HG02798 (cell line): ENCODE measurements around the gene PTPRF.
"Not testable (repeated sequence)": the region's sequence is repeated elsewhere in the genome, so short reads cannot be mapped to it uniquely, and the experiment has no call there.

Experiments used
- ATAC-seq: cut with Tn5 transposase; IDR thresholded peaks from one replicate; pipeline ENCODE4 v1.9.1; 2021; ENCODE audit warnings: mild to moderate bottlenecking; ENCODE audit not compliant: unreplicated experiment, poor library complexity

Gene PTPRF

DNA sequence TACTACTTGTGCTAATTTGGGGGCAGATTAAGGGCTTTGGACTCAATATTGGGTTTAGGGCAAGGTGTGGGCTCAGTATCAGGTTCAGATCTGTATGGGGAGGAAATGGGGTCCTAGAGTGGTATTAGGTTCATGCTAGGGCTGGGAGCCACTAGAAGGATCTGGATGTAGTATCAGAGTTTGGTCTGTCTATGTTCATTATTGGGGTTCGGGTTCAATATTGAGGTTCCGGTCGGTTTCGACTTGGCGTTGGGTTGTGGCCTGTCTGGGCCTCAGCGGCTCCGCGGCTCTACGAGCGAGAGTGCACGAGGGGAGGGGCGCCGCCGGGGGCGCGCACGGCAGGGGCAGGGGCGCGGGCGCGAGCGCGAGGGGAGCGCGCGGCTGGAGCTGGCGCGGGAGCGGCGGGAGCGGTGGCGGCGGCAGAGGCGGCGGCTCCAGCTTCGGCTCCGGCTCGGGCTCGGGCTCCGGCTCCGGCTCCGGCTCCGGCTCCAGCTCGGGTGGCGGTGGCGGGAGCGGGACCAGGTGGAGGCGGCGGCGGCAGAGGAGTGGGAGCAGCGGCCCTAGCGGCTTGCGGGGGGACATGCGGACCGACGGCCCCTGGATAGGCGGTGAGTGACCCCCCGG lies at the start of gene PTPRF:
TSS of gene PTPRF (plus strand) at position 401 of the 624 bp plus-strand sequence. CDS start 14,193 bp downstream, outside the sequence.
- no peak for ATAC-seq

DNA sequence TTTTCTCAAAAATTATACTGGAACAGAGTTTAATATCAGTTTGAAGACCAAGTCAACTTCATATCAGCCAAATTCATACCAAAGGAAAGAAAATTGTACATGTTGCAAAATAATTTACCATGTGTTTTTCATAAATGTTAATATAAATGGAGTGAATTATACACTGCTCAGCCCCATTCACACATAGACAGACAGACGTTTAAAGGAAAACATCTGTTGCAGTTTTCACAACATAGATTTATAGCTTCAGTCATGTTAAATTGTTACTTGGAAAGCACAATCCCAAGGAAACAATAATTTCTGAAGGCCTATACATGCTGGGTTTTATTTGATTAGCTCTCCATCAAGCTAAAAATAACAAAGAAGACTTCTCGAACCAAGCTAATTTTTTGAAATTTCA lies 49.2 kb upstream of the PTPRF start:
- ATAC-seq = no peak

DNA sequence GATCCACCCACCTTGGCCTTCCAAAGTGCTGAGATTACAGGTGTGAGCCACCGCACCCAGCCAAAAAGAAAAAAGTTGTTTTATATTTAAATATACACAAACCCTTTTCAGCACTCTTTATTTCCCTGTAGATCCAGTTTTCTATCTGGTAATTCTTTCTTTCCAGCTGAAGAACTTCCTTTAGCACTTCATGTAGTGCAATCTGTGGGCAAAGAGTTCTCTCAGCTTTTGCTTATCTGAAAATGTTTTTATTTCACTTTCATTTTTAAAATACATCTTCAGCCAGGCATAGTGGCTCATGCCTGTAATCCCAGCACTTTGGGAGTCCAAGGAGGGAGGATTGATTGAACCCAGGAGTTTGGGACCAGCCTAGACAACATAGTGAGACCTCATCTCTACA lies 48.5 kb upstream of the PTPRF start:
- ATAC-seq = no peak

DNA sequence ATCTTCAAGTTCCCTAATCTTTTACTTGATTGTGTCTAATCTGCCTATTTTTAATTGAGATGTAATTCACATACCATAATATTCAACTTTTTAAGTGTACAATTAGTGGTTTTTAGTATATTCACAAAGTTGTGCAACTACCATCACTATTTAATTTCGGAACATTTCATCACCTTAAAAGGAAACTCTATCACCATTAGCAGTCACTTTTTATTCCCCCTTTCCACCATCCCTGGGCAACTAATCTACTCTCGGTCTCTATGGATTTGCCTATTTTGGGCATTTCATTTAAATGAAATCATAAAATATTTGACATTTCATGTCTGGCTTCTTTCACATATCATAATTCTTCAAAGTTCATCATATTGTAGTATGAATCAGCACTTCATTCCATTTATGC lies 46.3 kb upstream of the PTPRF start:
- no peak for ATAC-seq

DNA sequence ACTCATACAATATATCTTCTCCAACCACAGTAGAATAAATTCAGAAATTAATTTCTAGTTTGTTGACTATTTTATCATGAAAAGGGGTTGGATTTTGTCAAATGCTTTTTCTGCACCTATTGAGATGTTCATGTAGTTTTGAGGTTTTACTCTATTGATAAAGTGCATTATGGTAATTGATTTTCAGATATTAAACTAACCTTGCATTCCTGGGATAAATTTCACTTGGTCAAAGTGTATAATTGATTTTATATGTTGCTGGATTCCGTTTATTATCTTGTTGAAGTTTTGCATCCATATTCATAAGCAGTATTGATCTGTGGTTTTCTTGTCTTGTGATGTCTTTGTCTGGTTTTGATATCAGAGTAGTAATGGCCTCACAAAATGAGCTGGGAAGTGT lies 42.5 kb upstream of the PTPRF start:
- no peak for ATAC-seq

DNA sequence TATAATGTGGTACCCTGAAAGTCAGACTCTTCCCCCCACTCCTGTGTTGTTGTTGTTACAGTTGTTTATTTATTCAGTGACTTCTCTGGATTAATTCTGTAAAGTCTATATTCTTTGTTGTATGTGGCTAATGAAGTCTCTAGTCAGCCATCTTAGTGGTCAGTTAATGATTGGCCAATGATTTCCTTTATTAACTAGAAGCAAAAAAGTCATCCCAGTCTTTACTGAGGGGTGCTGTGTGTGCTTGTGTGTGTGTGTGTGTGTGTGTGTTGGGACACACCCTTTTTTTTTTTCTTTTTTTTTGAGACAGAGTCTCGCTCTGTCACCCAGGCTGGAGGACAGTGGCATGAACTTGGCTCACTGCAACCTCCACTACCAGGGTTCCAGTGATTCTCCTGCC lies 39.6 kb upstream of the PTPRF start:
- ATAC-seq = no peak

DNA sequence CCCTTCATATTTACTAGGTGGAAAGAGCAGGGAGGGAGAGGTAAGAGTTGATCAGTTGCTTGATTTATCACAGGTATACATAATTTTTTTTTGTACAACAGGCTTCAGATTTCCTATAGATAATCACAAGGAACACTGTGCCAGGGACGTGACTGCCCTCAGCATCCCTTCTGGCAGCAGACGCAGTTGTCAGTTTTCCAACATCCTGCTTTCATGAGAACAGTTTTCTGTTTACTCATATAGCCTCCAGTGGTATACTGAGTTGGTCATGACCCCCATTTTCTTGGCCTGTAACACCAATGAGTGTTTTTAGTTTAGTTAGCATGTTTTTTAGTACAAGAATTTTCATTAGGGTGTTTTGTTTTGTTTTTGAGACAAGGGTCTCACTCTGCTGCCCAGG lies 37.9 kb upstream of the PTPRF start:
- no peak for ATAC-seq

DNA sequence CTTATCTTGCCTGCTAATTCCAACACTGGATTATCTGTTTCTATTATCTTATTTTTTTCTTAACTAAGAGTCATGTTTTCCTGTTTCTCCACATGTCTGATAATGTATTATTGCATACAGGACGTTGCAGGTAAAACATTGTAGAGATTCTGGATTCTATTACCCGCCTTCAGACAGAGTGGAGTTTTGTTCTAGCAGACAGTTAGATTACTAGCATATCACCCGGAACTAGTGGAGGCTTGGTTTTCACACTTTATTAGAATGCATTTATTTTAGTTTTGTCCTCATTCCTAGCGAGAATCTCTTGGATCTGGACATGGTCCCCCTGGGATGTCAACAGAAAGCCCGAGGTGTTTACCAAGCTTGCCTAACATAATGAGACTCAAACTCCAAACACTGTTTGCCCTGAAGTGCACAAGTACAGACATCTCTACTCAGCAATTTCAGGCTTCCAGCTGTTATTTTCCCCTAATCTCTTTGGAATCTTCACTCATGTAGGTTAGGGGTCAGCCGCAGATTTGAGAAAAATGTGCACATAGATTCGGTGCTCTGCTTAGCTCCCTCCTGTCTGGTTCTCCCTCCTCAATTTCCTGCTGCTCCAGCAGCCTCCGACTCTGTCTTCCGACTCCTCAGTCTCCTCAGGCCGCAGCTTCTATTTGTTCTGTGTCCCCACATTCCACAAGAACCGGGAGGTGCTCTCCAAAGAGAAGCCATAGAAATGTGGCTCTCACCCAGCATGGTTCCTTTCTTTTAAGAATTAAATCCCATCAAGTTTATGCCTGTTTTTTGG lies 36.8 kb upstream of the PTPRF start:
- ATAC-seq = no peak

DNA sequence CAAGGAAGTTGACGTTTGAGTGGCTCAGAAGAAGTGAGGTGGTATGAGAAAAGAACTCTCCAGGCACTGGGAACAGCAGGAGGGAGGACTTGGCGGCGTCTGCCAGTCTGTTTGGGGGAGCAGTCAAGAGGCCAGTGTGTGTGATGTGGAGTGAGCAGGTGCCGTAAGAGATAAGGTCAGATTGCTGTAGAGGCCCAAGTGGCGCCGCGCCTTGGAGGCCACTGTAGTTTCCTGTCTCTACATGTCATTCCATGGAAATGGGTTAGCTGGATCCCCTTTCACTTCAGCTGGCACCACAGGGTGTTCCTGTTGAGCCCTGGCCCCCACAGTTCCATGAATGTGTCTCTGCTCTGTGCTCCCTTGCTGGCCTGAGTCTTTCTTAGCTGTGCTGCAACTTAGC lies 35.5 kb upstream of the PTPRF start:
- ATAC-seq = no peak

DNA sequence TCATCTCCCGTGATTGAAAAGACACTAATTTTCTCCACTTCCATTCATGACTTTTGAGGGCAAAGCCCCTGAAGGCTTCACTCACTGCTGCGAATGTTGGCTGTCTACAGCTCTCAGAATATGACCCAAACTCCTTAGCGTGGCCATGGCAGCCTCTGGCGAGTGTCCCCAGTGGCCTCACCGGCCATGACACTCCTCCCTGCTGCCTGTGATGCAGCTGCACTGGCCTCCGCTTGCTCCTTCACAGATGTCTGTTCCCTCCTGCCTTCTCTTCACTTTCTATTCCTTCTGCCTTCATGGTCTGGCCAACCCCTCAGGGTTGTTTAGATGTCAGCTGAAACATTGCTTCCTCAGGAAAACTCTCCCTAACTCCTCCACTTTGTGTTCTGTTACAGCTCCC lies 30.8 kb upstream of the PTPRF start:
- no peak for ATAC-seq

DNA sequence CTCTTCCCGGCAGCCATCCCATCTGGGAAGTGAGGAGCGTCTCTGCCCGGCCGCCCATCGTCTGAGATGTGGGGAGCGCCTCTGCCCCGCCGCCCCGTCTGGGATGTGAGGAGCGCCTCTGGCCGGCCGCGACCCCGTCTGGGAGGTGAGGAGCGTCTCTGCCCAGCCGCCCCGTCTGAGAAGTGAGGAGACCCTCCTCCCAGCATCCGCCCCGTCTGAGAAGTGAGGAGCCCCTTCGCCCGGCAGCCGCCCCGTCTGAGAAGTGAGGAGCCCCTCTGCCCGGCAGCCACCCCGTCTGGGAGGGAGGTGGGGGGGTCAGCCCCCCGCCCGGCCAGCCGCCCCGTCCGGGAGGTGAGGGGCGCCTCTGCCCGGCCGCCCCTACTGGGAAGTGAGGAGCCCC lies 28.9 kb upstream of the PTPRF start:
- not testable (repeated sequence) for ATAC-seq

DNA sequence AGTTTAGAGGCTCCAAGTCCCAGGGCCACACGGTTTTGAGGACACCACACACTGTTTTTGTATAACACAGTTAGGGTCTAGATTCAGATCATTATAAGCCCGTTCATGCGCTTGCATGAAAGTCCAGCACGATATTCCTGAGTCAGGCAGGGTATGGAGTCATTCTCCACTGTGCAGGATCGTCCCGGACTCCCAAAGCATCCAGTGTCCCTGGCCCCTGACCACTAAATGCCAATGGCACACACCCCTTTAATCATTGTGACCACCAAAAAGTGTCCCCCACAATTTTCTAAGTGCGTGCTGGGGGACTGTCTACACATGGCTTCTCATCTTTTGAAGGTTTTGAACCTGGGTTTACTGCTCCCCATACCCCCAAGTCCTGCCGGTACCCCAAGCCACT lies 27.1 kb upstream of the PTPRF start:
- ATAC-seq = no peak

DNA sequence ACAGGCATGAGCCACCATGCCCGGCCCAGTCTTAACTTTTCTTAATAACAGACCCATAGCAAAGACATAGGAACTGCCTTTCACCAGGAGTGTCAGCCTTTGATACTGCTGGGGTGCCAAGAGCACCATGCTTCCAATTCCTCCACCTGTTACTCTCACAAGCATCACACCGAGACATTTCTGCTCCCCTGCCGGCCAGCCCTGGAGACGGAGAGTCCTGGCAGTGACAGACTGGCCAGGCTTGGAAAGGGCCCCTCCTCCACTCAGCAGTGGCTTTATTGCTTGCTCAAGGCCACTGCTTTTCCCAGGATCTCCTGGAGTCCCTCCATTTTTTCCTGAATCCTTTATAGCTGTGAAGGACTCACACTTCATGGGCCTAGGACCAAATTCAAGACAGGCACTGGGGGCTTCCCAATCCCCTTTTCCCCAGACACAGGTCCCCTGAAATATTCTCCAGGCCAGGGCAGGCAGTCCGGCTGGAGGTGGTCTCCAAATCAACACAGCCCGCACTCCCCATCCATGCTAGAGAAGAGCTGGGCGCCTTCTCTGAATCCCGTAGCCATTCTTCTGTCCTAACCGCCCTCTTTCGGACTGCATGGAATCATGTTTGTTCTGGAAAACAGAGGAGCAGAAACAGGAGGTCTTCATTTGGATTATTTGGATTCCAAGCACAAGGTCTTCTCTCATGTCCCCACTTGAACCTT lies 25.5 kb upstream of the PTPRF start:
- ATAC-seq = no peak

DNA sequence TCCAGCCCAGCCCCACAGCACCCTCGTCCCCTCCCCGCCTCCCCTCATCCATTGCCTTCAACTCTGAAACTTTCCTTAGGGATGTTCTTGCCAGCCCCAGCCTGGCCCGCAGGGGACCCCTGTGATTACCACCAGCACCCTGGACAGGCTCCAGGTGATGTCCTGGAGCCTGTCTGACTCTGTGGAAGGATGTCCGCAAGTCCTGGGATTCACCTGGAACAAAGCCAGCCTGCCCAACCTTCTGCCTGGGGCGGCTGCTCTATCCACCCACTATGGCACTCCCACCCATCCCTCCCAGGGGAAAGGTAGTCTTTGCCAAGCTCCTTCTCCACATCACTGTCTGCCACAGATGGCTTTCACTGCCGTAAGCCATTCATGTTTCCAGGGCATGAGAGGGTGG lies 24.4 kb upstream of the PTPRF start:
- ATAC-seq = no peak

DNA sequence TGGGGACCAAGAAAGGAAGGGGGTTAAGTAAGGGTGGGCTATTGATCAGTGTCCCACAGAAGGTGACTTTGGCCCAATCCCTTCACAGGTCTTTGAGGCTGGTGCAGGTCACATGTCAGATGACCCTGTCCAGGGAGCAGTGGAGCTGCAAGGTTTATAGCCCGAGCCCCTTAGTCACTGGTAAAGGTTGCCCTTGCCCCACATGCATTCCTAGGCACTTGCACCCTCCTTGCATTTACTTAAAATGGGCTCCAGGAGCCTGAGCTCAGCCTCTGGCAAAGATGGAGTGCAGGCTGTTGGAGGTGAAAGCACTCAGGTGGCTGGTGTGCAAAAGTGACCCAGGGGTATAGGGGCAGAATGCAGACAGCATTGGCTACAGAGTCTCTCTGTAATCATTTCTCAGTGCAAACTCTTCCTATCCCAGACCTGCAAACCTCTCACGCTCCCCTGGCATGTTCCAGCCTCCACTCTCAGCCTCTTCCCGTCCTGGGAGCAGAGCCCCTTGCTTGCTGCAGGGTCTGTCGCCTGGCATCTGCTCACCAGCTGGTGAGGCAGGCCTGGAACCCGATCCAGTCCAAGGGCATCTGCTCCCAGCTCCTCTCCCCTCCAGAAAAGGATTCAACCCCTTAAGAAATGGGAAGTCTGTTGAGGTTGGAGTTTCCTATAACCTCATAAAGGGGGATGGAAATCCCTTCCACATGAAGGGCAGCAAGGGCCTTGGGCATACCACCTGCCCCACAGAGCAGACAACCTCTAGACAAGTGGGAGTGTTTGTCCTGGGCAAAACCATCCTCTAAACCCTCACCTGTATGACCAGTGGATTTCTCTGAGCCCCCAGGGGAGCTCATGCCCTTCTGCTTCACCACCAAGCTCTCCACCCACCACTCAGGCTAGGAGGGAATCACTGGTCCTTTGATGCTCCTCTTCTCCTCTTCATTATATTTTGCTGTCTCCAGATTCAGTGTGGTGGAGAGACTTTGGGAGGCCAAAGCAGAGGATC lies 23.1 kb upstream of the PTPRF start:
- ATAC-seq = no peak

DNA sequence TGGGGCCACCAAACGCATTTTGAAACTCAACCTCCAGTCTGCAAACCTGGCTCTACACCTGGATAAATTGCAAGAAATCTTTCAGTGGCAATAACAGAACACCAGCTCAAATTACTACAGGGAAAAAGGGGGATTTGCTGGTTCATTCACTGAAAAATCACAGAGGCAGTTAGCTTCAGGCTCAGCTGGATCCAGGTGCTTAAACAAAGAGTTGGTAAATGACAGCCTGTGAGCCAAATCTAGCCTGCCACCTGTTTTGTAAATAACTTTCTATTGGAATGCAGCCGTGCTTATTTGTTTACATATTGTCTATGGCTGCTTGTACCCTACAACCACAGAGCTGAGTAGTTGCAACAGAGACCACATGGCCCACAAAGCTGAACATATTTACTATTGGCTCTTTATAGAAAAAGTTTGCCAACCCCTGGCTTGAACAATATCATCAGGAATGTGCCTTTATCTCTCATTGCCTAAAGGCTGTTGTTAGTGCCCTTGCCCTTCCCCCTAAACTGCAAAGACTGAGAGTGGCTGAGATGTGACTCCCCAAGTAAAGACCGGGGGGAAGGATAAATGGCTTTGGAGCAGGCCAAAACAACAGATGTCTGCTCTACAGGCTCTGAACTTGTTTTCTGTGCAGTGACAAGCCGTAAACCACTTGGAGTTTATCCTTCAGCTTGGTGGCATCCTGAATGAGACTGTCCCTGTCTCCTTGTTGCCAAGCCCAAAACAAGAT lies 21.5 kb upstream of the PTPRF start:
- ATAC-seq = no peak

DNA sequence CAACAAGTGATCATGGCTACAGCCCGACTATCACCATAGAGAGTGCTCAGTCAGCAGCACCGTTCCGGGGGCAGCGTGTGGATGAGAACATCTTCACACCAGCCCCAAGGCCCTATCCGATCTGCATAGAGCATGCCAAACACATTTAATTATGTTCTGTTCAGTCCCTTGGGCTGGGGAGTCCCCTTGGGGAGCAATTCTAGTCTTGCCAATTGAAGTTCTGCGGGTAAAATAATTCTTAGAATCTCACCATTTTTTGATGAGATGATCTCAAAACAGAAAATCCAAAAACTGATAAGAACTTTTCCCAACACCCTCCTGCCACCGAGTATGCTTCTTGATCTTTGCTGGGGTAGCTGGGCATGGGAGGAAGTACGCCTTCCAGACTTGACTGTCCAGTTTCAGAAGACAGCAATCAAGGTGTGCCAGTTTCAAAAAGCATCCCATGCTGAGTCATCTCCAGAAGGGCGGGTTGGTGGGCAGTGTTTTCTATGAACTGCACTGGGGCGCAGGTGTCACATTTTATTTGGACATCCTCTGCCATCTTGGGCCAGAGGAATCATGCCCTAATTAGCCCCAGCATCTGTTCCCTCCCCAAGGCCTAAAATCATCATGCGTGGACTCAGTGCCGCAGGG lies 20.8 kb upstream of the PTPRF start:
- ATAC-seq = peak; percentile 62

DNA sequence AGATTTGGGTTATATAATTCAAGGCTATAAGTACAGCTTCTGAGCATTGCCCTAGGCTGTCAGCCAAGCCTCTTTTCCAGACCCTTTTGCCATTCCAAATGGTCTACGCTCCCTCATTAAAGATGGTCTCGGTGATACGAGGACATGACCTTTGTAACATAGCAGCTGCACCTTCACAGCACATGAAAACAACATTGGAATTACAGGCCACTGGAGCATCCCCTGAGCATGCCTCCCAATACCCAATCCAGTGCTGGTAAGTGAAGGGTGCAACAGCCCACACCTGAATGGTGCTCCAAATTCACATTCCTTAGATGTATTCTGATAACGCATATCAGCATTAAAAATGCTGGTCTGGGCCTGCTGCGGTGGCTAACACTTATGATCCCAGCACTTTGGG lies 20.1 kb upstream of the PTPRF start:
- no peak for ATAC-seq

DNA sequence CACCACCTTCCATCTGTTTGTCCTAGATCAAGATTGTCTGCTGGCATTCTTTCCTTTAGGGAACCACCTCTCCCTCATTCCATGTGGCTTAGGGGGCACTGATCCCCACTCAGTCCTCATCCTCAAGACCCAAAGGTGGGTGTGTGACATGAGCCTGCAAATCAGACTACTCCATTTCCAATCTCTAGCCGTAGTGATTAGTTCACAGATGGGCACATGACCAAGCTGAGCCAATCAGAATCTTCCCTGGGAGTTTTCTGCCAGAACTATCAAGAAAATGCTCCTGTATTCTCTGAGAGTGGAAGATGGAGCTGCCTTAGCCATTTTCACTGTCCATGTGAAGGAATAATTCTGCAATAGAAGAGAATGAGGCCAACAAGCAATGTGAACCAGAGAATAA lies 19.3 kb upstream of the PTPRF start:
- no peak for ATAC-seq
